GM12878 (cell line): ENCODE results near the gene NAE1. TPM values are rescaled to one million over a fixed set of nuclear protein-coding genes. Genes with fewer than 3 reads are reported as not detected.

Experiments
- ATAC-seq: fragments of 200-7000 bp; cut with Tn5 transposase; 3 replicates; pipeline ENCODE4 v1.9.1; 2020; ENCODE audit warnings: mild to moderate bottlenecking, moderate library complexity
- BruUV-seq: library from RNA; stranded (reverse); fragments of 400-500 nt; replicated peaks from 2 replicates; lab custom pipeline; 2021; lab: Mats Ljungman, UMichigan
- CTCF ChIA-PET: fragments of 300-600 bp; sonication (Branson Sonifier 250); formaldehyde crosslinking; extraction: SDS; loops from one replicate; lab custom pipeline; 2021; ENCODE audit warnings: inconsistent platforms; lab: Yijun Ruan, JAX
- POLR2A ChIA-PET: fragments of 350-600 bp; formaldehyde crosslinking; extraction: SDS; loops from one replicate; lab custom pipeline; 2021; ENCODE audit warnings: inconsistent platforms; lab: Charles Lee
- RAD21 ChIA-PET: fragments of 300-600 bp; sonication (Branson Sonifier 250); formaldehyde crosslinking; loops from one replicate; lab custom pipeline; 2023; ENCODE audit warnings: antibody characterized with exemption; ENCODE audit not compliant: unreplicated experiment; lab: Charles Lee
- SMC1A ChIA-PET: fragments of 300-600 bp; sonication (Branson Sonifier 250); formaldehyde crosslinking; loops from one replicate; lab custom pipeline; 2023; ENCODE audit not compliant: unreplicated experiment, uncharacterized antibody; lab: Charles Lee
- DNase-seq: peaks from one replicate; pipeline ENCODE4 v3.0.0-alpha.2; 2011; ENCODE audit warnings: low read depth, low spot score
- FAIRE-seq: peaks from 3 replicates; lab custom pipeline; 2011; peaks lifted over from hg19 to GRCh38; lab: Jason Lieb, UNC
- H2AFZ ChIP-seq: 2 replicates; pipeline ENCODE4 v1.6.0; 2011; ENCODE audit warnings: low read depth, low read length, control low read depth; ENCODE audit not compliant: control insufficient read depth
- H3K27ac ChIP-seq: 2 replicates; pipeline ENCODE4 v1.5.1; 2011; ENCODE audit warnings: control low read depth; ENCODE audit not compliant: control insufficient read depth, insufficient read depth
- H3K27me3 ChIP-seq, 2 experiments: replicated peaks in 1 of 2; 2 replicates each; pipeline versions ENCODE4 v1.6.0 to v1.6.1; 2011; ENCODE audit warnings: low read length in 1 of 2; ENCODE audit not compliant: control insufficient read depth in 2 of 2, insufficient read depth in 2 of 2
- H3K36me3 ChIP-seq, 2 experiments: 2 replicates each; pipeline ENCODE4 v1.5.1; 2011; ENCODE audit warnings: low read length in 1 of 2; ENCODE audit not compliant: control insufficient read depth in 2 of 2, insufficient read depth in 2 of 2
- H3K4me1 ChIP-seq: 2 replicates; pipeline ENCODE4 v1.6.1; 2011; ENCODE audit warnings: mild to moderate bottlenecking, low read length, moderate library complexity, mixed read lengths; ENCODE audit not compliant: control insufficient read depth, insufficient read depth
- H3K4me2 ChIP-seq: 2 replicates; pipeline ENCODE4 v1.6.0; 2011; ENCODE audit warnings: control low read depth; ENCODE audit not compliant: control insufficient read depth, insufficient read depth
- H3K4me3 ChIP-seq: fragments of 200-600 bp; sonication (generic); 2 replicates; pipeline ENCODE4 v1.5.1; 2016
- H3K79me2 ChIP-seq: 2 replicates; pipeline ENCODE4 v1.6.0; 2011; ENCODE audit warnings: low read length; ENCODE audit not compliant: control insufficient read depth, insufficient read depth
- H3K9ac ChIP-seq: 2 replicates; pipeline ENCODE4 v1.8.0; 2011; ENCODE audit warnings: low read length, control low read depth, mixed read lengths; ENCODE audit not compliant: control insufficient read depth, insufficient read depth
- H3K9me3 ChIP-seq: replicated peaks from 3 replicates; pipeline ENCODE4 v1.5.1; 2011; ENCODE audit warnings: mild to moderate bottlenecking, low read length; ENCODE audit not compliant: control insufficient read depth, insufficient read depth
- H4K20me1 ChIP-seq: 2 replicates; pipeline ENCODE4 v1.6.0; 2011; ENCODE audit not compliant: control insufficient read depth, insufficient read depth
- CEBPB ChIP-seq, 2 experiments: fragments of 150-350 bp in 1 of 2; IDR thresholded peaks; 2 replicates each; pipeline ENCODE4 v1.6.1; 2012 to 2014; ENCODE audit warnings: low read depth in 2 of 2, low read length in 2 of 2, borderline replicate concordance in 1 of 2, inconsistent platforms in 1 of 2
- HCFC1 ChIP-seq: fragments of 150-350 bp; IDR thresholded peaks from 2 replicates; pipeline ENCODE4 v1.6.1; 2014; ENCODE audit warnings: low read length
- JUND ChIP-seq: IDR thresholded peaks from 2 replicates; pipeline ENCODE4 v1.6.1; 2012; ENCODE audit warnings: low read depth, mild to moderate bottlenecking, low read length, improper control_type of control experiment, moderate library complexity
- POLR2AphosphoS2 ChIP-seq: IDR thresholded peaks from 2 replicates; pipeline ENCODE4 v1.6.1; 2011; ENCODE audit warnings: low read depth, mild to moderate bottlenecking, low read length, improper control_type of control experiment, moderate library complexity
- SMAD1 ChIP-seq: fragments of 450-650 bp; IDR thresholded peaks from 2 replicates; pipeline ENCODE4 v1.6.1; 2018; ENCODE audit warnings: mild to moderate bottlenecking, low read depth; ENCODE audit not compliant: partially characterized antibody
- SPI1 ChIP-seq: IDR thresholded peaks from 2 replicates; pipeline ENCODE4 v1.6.1; 2011; ENCODE audit warnings: low read depth, mild to moderate bottlenecking, low read length, moderate library complexity, borderline replicate concordance; ENCODE audit not compliant: insufficient read depth
- TBL1XR1 ChIP-seq: IDR thresholded peaks from 2 replicates; pipeline ENCODE4 v1.6.1; 2012; ENCODE audit warnings: low read depth, low read length, improper control_type of control experiment
- WGBS: methylation state at CpG from one replicate; pipeline ENCODE4 v1.1.6; 2016; ENCODE audit warnings: low lambda C conversion rate; ENCODE audit not compliant: insufficient replicate concordance, insufficient coverage; ENCODE audit errors: missing lambda C conversion rate; 5-methylcytosine and 5-hydroxymethylcytosine counted together
- in situ Hi-C: fragments of 300-500 bp; cut with MboI; formaldehyde crosslinking; loops from 9 replicates; pipeline ENCODE4 v1.14.3; 2018; ENCODE audit warnings: mixed read lengths
- intact Hi-C: fragments of 100-400 bp; cut with micrococcal nuclease; formaldehyde crosslinking; loops from one replicate; pipeline ENCODE4 v1.14.2; 2022; ENCODE audit not compliant: unreplicated experiment
- polyA plus RNA-seq, 11 experiments: library from polyadenylated mRNA; depleted of rRNA in 4 of 11; unstranded in 6 of 11; stranded (reverse) in 5 of 11; fragments of >200 nt; fragmentation: Nextera tagmentation in 4 of 11; fragmentation: Illumina TruSeq in 1 of 11; extraction: Ambion mirVana in 4 of 11; extraction: Trizol in 1 of 11; gene quantifications; 1 replicate in 1 of 11; 2 replicates in 10 of 11; pipeline versions ENCODE4 v1.2.1 to v1.2.3, GENCODE V29; 2011 to 2016; ENCODE audit warnings: inconsistent platforms in 2 of 11, missing spikeins in 2 of 11, low read depth in 1 of 11
- total RNA-seq, 4 experiments: library from RNA; depleted of rRNA in 3 of 4; stranded (reverse); fragments of >200 nt in 3 of 4; fragmentation: Illumina TruSeq in 1 of 4; extraction: Trizol in 1 of 4; gene quantifications; 2 replicates each; pipeline versions ENCODE4 v1.2.1 to v1.2.3, GENCODE V29; 2013 to 2021
- TF ChIP-seq, protein P1 (sequence below): IDR thresholded peaks from 2 replicates; pipeline ENCODE4 v1.6.1; 2011; ENCODE audit warnings: borderline replicate concordance, low read depth, mild to moderate bottlenecking, moderate library complexity, low read length; ENCODE audit not compliant: insufficient read depth, poor library complexity, severe bottlenecking

NAE1 gene
- total and polyA plus RNA-seq, 10 of the 15 experiments (the other 5 are each of a cell fraction or from before 2014, with no cell fraction given) = 58.7 to 106 (median 78.7) TPM

DNA sequence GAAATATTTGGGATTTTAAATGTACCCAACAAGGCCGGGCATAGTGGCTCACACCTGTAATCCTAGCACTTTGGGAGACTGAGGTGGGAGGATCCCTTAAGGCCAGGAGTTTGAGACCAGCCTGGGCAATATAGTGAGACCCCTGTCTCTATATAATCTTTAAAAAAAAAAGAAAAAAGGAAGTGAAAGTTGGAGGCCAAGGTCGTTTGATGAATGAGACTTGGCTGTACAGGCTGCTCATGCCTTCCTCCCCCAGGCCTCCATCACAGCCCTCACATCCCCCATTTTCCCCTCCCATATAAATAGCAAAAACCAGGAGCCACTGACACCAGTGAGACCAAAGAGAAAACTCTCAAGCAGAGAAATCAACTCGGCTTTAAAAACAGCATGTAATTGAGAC, 10.1 kb upstream of the NAE1 start:
- Histone ChIP-seq H3K9me3 (no peaks in the 10 kb centered on the region), H3K79me2 (no peaks in the 10 kb centered on the region), H3K27ac (no peak overlapping the region), H3K9ac (no peak overlapping the region), H3K27me3 (peaks cover 0 to 8% of the 10 kb centered on the region in 2 experiments; a peak in 3 of 4 replicates), H3K4me1 (no peaks in the 10 kb centered on the region), H2AFZ (no peak overlapping the region), H3K4me2 (no peak overlapping the region), H3K36me3 (no peaks in the 10 kb centered on the region), H3K4me3 (no peak overlapping the region), H4K20me1 (no peaks in the 10 kb centered on the region)
- 12% methylated on average over 3 of the region's 3 CpGs for WGBS
- in situ Hi-C loops (no loop called here), intact Hi-C loops (no loop called here)
- ATAC-seq = peak; percentile 36; the same call in 1 of the 3 replicates
- no peak for DNase-seq
- ChIA-PET CTCF (interaction anchor here (1.5 to 3.2 kb wide), 2 partner anchors 10 to 27 kb away, joined by 6 to 26 read pairs; partner anchors contain the start of gene NAE1), POLR2A (no interaction called here), SMC1A (no interaction called here), RAD21 (no interaction called here)
- no peak for FAIRE-seq
- BruUV-seq = no TSS peak
- TF ChIP-seq TBL1XR1 (no peak), SPI1 (peak; percentile 58; the same call in 1 of the 2 replicates)

DNA sequence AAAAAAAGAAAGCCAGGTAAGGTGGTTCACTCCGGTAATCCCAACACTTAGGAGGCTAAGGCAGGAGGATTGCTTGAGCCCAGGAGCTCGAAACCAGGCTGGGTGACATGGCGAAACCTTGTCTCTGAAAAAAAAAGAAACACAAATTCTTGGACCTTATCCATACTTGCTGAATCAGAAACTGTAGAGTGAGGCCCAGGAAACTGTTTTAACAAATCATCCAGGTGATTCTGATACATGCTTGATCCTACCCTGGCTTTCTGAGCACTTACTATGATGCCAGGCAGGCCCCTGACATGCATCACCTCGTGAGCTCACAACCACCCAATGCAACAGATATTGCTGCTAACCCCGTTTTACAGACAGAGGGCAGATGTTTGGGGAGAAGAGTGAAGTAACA, 4.0 kb upstream of the NAE1 start:
- Histone ChIP-seq H3K4me3 (no peak overlapping the region), H3K36me3 (no peaks in the 10 kb centered on the region), H3K27ac (no peak overlapping the region), H3K9me3 (no peaks in the 10 kb centered on the region), H3K79me2 (peaks cover 10% of the 10 kb centered on the region), H3K4me1 (no peaks in the 10 kb centered on the region), H2AFZ (no peak overlapping the region), H3K4me2 (no peak overlapping the region), H3K27me3 (no peaks in the 10 kb centered on the region), H4K20me1 (no peaks in the 10 kb centered on the region), H3K9ac (no peak overlapping the region)
- RAD21 ChIA-PET = no interaction called here
- no peak for FAIRE-seq
- WGBS = 29% methylated on average over 5 of the region's 5 CpGs
- intact Hi-C loops (no loop called here), in situ Hi-C loops (no loop called here)
- DNase-seq = no peak
- CTCF ChIA-PET = interaction anchor here (0.6 to 2.0 kb wide), 3 partner anchors 11 to 712 kb away, joined by 3 to 4 read pairs (median 3); no protein-coding TSS in a partner anchor
- POLR2A ChIA-PET = interaction anchor here (0.6 kb wide), 1 partner anchor 94 kb away, joined by 3 read pairs; no protein-coding TSS in a partner anchor
- TF ChIP-seq, protein P1, sequence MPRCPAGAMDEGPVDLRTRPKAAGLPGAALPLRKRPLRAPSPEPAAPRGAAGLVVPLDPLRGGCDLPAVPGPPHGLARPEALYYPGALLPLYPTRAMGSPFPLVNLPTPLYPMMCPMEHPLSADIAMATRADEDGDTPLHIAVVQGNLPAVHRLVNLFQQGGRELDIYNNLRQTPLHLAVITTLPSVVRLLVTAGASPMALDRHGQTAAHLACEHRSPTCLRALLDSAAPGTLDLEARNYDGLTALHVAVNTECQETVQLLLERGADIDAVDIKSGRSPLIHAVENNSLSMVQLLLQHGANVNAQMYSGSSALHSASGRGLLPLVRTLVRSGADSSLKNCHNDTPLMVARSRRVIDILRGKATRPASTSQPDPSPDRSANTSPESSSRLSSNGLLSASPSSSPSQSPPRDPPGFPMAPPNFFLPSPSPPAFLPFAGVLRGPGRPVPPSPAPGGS = no peak
- TF ChIP-seq CEBPB (IDR thresholded peaks at IDR 0.05; ENCODE audit: borderline replicate concordance in 1 of 2, low read depth in 2 of 2, low read length in 2 of 2) (no peak), SMAD1 (no peak), JUND (no peak), POLR2AphosphoS2 (no peak), HCFC1 (no peak)
- no TSS peak for BruUV-seq
- ATAC-seq = no peak
- SMC1A ChIA-PET = interaction anchor here (1.2 to 1.5 kb wide), 3 partner anchors 16 to 33 kb away, joined by 3 to 5 read pairs (median 4); no protein-coding TSS in a partner anchor
